ENCODE data around the gene TTN. TPM values are rescaled to one million over a fixed set of nuclear protein-coding genes. Genes with fewer than 3 reads are reported as not detected.

The TTN gene
- total RNA-seq, 1 experiment from 2014 or later, result 0.05 TPM

DNA sequence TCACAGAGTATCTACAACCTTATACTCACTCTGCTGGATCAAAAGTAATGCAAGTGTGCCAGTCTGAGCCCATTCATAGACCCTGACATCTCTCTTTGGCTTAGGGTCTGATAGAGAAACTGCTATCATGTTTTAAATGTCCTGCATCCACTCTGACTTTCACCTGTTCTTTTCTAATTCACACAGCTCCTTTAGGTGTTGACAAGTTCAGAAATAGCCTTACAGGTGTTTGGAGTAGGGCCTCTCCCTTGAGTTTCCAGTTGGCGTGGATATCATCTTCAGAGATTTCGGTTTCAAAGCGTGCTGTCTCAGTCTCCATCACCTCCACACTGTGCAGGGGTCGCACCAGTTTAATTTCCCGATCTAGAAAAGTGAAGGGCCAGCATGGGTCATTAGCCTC, 176.6 kb downstream of the TTN start:
- no peak for ATAC-seq
- DNase-seq (ENCODE audit: low read depth, low spot score), result no peak
- Histone ChIP-seq H3K4me1 (ENCODE audit: control insufficient read depth in 1 of 2, insufficient read depth in 2 of 2, low read length in 2 of 2) (no peaks in the 10 kb centered on the region), H3K9me2 (ENCODE audit: insufficient read depth) (no peaks in the 10 kb centered on the region), H3K27ac (ENCODE audit: low read depth, low read length) (no peak overlapping the region), H3K27me3 (ENCODE audit: insufficient read depth, low read length) (peaks cover 48% of the 10 kb centered on the region), H3K79me2 (ENCODE audit: insufficient read depth, low read length) (no peaks in the 10 kb centered on the region), H3K9me3 (ENCODE audit: control insufficient read depth in 1 of 2, insufficient read depth in 1 of 2, low read depth in 1 of 2, low read length in 2 of 2) (no peaks in the 10 kb centered on the region), H2AFZ (ENCODE audit: low read depth, low read length, poor library complexity, severe bottlenecking) (no peak overlapping the region), H3K4me3 (replicated peaks in 1 of 2; ENCODE audit: low read depth in 1 of 2, low read length in 2 of 2) (no peak overlapping the region), H3K4me2 (ENCODE audit: low read length) (no peak overlapping the region), H3K9ac (ENCODE audit: low read length) (no peak overlapping the region), H3K36me3 (ENCODE audit: control insufficient read depth in 1 of 2, insufficient read depth in 2 of 2, low read length in 2 of 2) (no peaks in the 10 kb centered on the region), H4K20me1 (ENCODE audit: insufficient read depth) (peaks cover 3% of the 10 kb centered on the region; the same call in 1 of the 2 replicates)
- CTCF ChIA-PET, result no interaction called here
- no peak for TF ChIP-seq TCF7L2 (IDR thresholded peaks at IDR 0.05; ENCODE audit: borderline replicate concordance, extremely low read depth, insufficient read depth, insufficient read length)
- TF ChIP-seq EZH2 (IDR thresholded peaks at IDR 0.05), result no peak
- no peak for TF ChIP-seq SIN3A (IDR thresholded peaks at IDR 0.05; ENCODE audit: low read depth)
- TF ChIP-seq SP1 (IDR thresholded peaks at IDR 0.05; ENCODE audit: low read depth), result no peak
- no peak for TF ChIP-seq JUND (IDR thresholded peaks at IDR 0.05)
- TF ChIP-seq FOSL1 (IDR thresholded peaks at IDR 0.05; ENCODE audit: low read depth), result no peak
- TF ChIP-seq POLR2AphosphoS5 (IDR thresholded peaks at IDR 0.05; ENCODE audit: low read depth, low read length), result no peak
- TF ChIP-seq CBX3 (IDR thresholded peaks at IDR 0.05; ENCODE audit: low read depth), result no peak
- no peak for TF ChIP-seq YY1 (IDR thresholded peaks at IDR 0.05; ENCODE audit: extremely low read depth, insufficient replicate concordance, low read depth, low read length)
- TF ChIP-seq EGR1 (IDR thresholded peaks at IDR 0.05; ENCODE audit: low read depth), result no peak
- no peak for TF ChIP-seq CEBPB (IDR thresholded peaks at IDR 0.05; ENCODE audit: low read depth)
- TF ChIP-seq, protein P1, sequence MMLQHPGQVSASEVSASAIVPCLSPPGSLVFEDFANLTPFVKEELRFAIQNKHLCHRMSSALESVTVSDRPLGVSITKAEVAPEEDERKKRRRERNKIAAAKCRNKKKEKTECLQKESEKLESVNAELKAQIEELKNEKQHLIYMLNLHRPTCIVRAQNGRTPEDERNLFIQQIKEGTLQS (IDR thresholded peaks at IDR 0.05), result no peak
- intact Hi-C loops (cut with micrococcal nuclease), result no loop called here
- BruUV-seq (replicated peaks), result no TSS peak
- RAD21 ChIA-PET (ENCODE audit: low non-redundant PET in 1 of 2, low total read pairs in 2 of 2, uncharacterized antibody in 2 of 2, unreplicated experiment in 2 of 2), result no interaction called here
- POLR2A ChIA-PET, result no interaction called here

DNA sequence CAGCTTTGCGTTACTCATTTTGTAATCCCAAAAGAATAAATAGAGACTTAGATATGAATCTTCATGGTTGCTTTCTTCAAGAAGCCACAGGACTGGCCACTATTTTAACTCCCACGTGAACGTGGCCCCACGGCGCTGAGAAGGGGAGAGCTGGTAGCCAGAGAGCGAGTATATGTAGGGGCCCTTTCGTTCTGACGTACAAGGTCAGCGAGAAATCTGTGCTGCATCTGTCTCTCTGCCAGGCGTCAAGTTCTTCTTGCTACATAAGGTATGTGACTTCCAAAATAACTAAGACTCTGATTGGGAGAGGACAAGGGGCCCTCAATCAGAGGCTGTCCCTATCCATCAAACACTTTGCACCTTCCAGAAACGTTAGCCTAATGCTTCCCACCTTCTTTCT, 177.8 kb downstream of the TTN start:
- ATAC-seq (no peak), DNase-seq (ENCODE audit: low read depth, low spot score) (no peak)
- TF ChIP-seq SIN3A (IDR thresholded peaks at IDR 0.05; ENCODE audit: low read depth) (no peak), POLR2AphosphoS5 (IDR thresholded peaks at IDR 0.05; ENCODE audit: low read depth, low read length) (no peak), RAD21 (IDR thresholded peaks at IDR 0.05; ENCODE audit: low read depth) (no peak)
- TF ChIP-seq, protein P2, sequence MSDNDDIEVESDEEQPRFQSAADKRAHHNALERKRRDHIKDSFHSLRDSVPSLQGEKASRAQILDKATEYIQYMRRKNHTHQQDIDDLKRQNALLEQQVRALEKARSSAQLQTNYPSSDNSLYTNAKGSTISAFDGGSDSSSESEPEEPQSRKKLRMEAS (IDR thresholded peaks at IDR 0.05), result no peak
- H2AFZ ChIP-seq (ENCODE audit: low read depth, low read length, poor library complexity, severe bottlenecking), result no peak overlapping the region
- ChIA-PET RAD21 (ENCODE audit: low non-redundant PET in 1 of 2, low total read pairs in 2 of 2, uncharacterized antibody in 2 of 2, unreplicated experiment in 2 of 2) (no interaction called here), POLR2A (no interaction called here), CTCF (no interaction called here)
- no peaks in the 10 kb centered on the region for H3K36me3 ChIP-seq (ENCODE audit: control insufficient read depth in 1 of 2, insufficient read depth in 2 of 2, low read length in 2 of 2)
- no peak overlapping the region for H3K9ac ChIP-seq (ENCODE audit: low read length)
- intact Hi-C loops (cut with micrococcal nuclease), result no loop called here
- no peak overlapping the region for H3K4me3 ChIP-seq (replicated peaks in 1 of 2; ENCODE audit: low read depth in 1 of 2, low read length in 2 of 2)
- H3K9me3 ChIP-seq (ENCODE audit: control insufficient read depth in 1 of 2, insufficient read depth in 1 of 2, low read depth in 1 of 2, low read length in 2 of 2), result no peaks in the 10 kb centered on the region
- H3K27me3 ChIP-seq (ENCODE audit: insufficient read depth, low read length), result peaks cover 50% of the 10 kb centered on the region
- peaks cover 3% of the 10 kb centered on the region; the same call in 1 of the 2 replicates for H4K20me1 ChIP-seq (ENCODE audit: insufficient read depth)
- no peaks in the 10 kb centered on the region for H3K79me2 ChIP-seq (ENCODE audit: insufficient read depth, low read length)
- no peaks in the 10 kb centered on the region for H3K9me2 ChIP-seq (ENCODE audit: insufficient read depth)
- H3K4me1 ChIP-seq (ENCODE audit: control insufficient read depth in 1 of 2, insufficient read depth in 2 of 2, low read length in 2 of 2), result no peaks in the 10 kb centered on the region
- BruUV-seq (replicated peaks), result no TSS peak
- no peak overlapping the region for H3K4me2 ChIP-seq (ENCODE audit: low read length)
- H3K27ac ChIP-seq (ENCODE audit: low read depth, low read length), result no peak overlapping the region

Data from HCT116 (cell line).